GM21367 (cell line): ENCODE data around the gene FBXL19.
"Not testable (repeated sequence)": the region's sequence is repeated elsewhere in the genome, so short reads cannot be mapped to it uniquely, and the experiment has no call there.

Experiments
- ATAC-seq: cut with Tn5 transposase; IDR thresholded peaks from one replicate; pipeline ENCODE4 v1.9.1; 2021; ENCODE audit not compliant: unreplicated experiment

The FBXL19 gene

DNA sequence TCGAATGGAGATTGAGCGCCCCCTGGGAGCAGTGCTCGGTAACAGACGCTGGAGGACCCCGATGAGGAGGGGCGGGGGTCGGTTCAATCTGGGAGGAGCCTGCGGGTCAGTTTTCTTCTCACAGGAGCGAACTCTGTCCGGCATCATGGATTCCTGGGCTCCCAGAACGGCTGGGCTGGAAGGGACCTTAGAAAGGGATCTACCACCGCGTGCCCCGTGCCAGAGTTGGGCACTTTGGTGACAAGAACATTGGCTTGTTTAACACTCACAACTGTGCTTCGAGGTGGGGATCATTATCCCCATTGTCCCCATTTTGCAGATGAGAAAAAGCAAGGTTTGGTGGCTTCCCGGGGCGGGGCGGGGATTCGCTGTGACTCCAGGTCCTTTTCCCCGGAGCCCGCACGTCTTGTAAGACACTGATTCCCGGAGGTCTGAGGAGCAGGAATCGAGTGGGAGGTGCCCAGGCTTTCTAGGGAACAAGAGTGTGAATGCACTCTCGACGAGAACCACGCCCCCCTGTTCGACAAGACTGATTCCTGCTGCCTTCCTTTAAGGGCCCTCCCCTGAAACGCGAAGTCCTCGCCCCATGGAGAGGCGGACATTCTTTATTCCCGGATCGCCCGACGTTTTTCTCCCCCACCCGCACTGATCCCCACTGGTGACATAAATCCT is 1.5 kb upstream of the FBXL19 start:
- ATAC-seq: no peak

DNA sequence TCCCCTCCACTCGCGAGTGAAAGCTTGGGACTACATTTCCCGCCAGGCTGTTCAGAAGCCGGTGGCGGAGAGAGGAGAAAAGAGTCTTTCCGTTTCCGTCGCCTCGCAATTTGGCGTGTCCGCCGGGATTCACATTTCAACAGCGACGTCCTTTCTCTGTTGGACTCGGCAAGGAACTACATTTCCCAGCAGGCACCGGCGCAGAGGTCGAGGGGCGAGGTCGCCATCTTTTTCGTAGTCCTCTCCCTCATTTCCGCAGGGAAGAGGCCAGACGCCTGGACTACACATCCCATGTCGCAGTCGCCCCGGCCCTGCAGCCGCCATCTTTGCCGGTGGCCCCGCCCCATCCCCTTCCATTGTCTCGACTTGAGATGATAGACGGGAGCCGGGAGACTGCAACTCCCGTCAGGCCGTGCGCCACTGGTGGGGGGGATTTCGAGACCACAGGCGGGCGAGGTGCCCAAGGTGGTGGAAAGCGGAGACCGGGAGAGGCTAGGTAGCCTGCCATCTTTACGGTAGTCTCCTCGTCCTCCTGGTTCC is 882 bp upstream of the FBXL19 start:
- peak; percentile 52 for ATAC-seq

DNA sequence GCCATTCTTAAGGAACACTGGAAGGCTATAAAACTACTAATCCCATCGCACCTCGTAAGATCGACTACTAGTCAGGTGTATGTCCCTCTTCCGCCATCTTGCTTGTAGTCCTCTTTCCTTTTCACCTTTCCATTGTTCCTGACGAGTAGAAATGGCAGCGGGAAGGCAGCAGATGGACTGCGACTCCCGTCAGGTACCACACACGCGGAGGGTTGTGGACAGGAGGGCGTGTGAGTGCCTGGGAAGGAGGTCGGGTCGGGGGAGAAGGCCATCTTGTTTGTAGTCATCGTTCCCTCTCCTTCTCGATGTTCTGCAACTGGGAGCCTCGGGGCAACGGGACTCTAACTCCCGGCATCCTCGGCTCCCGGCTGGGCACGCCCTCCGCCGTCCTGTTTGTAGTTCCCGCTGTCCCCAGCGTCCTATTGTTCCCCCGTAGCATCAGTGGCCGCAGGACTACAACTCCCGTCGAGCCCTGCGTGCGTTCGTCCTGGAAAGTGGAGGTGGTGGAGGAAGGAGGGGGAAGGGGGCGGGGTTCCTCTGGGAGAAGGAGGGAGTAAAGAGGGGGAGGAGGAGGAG is 324 bp upstream of the FBXL19 start:
- peak; percentile 57 for ATAC-seq

DNA sequence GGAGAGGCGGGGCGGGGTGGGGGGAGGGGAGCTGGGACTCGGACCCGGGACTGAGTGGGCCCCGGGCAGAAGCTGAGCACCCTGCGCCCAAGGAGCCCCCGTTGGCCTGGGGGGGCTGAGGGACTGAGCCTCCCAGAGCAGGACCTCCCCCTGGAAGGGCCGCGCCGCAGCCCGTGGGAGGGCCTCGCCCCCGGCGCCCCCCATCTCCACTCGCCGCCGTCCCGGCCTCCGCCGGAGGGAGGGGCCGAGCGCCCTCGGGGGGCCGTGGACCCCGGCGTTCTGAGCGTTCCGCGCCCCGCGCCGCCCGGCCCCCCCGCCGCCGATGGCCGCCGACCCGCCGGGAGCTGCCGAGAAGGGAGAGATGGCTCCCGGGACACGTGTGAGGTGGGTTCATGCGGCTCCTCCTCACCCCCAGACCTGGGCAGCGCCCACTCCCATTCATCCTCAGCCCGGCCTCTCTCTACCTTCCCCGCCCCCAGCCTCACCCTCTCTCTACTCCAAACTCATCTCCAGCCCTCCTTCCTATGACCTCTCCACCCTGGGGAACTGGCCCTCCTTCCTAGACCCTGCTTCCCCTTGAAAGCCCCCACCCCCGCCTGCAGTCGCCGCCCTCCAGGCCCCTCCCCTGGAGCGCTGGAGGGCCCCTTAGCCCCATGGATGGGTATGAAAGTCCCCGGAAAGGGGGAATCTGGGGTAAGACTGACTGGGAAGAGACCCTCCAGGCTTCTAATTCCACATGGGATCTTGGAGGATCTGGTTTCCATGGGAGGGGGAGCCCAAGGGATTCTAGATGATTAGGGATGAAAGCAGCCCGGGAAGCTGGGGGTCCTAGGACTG is 922 bp downstream of the FBXL19 start:
- no peak for ATAC-seq

DNA sequence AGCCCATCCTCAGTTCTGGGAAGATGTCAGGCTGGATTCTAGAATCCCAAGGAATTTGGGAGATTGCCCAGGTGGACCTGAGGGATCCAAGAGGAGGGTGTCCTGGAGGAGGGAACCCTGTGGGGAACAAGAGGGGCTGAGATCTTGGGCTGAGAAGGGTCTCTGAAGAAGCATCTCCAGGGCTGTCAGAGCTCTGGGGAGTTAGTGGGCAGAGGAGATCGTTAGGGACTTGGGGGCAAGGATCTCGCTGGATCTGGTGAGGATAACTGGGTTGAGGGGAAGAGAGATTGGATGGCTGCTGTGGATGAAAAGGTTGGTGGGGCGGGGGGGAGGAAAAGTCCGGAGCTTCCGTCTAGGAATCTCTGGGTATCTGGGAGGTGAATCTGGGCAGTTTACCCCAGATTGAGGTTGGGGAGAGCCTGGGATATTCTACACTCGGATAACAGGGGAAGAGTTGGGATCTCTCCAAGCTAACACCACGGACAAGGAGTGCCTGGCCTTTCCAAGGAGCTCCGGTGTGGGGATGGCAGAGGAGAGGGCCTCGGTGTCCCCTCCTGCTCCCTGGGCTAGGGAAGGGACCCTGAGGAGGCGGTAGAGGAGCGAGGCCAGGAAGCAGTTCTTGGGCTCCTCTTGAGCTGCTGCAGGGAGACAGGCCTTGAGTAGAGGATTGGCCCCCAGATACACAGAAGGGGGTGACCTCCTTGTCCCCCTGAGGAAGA is 1.7 kb downstream of the FBXL19 start:
- no peak for ATAC-seq

DNA sequence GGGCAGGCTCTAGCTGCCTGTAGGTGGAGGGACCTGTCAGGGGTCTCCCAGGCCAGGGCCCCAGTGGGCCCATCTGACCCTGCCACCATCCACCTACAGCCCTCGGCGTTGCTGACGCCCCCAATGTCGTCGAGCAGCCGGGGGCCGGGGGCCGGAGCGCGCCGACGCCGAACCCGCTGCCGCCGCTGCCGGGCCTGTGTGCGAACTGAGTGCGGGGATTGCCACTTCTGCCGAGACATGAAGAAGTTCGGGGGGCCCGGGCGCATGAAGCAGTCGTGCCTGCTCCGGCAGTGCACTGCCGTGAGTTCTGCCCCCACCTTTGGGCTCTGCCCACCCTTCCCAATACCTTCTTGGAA is 2.2 kb downstream of the FBXL19 start:
- ATAC-seq: no peak

DNA sequence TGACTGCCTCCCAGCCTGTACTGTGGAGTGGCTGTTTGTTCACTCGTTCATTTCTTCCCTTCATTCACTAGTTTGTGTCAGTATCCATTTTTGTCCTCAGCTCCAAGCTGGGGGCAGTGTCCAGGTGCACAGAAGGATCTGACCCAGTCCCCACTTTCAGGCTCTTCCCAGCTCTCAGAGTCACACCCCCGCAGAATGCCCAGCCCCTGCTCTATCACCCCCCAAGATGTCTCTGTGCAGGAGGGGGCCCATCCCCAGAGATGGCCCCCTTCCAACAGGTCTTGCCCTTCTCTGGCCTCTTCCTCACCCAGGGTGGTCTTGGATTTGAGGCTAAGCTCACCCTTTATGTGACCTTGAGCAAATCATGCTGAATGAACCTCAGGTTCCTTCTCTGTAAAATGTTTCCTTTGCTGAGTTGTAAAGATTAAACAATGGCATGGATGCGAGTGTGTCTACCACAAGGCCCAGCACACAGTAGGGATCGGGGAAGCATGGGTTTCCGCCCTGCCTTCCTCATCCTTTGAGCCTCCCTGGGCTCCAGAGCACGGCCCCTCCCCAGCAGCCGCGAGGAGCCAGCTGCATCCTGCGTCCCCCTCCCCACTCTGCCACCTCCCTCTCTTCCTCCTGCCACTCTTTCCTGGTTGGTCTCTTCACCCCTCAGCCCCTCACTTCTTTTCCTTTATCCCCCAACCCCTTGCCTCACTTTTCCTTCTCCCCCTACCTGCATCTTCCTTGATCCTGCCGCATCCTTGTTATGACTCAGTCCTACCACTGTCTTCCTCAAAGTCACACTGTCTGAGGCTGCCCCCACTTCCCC is 2.8 kb downstream of the FBXL19 start:
- no peak for ATAC-seq

DNA sequence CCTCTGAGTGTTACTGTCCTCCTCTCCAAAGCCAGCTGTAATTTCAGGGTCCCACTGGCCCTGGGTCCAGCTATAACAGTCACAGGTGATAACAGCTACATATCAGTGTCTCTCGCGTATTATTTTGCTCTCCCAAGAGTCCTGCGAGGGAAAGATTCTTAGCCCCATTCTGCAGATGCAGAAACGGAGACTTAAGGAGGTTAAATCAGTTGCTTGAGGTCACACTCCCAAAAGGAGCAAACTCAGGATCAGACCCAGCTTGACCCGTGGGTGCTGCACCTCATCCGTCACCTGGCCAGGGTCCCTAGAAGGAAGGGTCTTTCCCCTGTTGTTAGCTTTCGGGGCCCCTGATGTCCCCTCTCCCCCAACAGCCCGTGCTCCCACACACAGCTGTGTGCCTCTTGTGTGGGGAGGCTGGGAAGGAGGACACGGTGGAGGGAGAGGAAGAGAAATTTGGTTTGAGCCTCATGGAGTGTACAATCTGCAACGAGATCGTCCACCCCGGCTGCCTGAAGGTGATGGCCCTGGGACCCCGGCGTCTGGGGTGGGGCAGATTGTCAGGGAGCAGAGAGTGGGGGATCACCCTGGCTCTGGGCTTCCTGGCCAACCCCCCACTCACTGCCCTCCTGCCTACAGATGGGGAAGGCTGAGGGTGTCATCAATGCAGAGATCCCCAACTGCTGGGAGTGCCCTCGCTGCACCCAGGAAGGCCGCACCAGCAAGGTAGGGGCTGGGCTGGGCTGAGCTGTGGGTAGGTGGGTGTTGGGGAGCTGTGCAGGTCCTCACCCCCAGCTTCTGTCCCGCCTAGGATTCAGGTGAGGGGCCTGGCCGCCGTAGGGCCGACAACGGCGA is 3.8 kb downstream of the FBXL19 start:
- ATAC-seq: no peak

DNA sequence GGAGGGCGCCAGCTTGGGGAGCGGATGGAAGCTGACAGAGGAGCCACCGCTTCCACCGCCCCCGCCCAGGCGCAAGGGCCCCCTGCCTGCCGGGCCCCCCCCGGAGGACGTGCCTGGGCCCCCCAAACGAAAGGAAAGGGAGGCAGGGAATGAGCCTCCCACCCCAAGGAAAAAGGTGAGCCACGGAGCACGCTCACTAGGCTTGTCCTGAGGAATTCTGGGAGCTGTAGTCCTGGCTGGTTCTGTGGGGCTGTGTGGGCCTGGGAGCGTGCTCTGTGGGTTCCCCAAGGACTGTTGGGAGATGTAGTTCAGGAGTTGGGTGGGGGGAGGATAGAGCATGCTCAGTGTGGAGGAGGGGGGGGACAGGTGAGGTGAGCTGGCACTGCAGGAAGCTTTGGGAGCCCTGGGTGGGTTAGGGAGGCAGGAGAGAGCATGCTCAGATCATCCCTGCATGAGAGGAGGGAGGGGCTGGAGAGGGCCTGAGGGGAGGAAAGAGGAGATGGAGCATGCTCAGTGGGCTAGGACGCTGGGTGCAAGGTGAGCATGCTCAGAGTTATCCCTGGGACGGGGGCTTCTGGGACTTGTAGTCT is 4.5 kb downstream of the FBXL19 start:
- ATAC-seq: no peak

DNA sequence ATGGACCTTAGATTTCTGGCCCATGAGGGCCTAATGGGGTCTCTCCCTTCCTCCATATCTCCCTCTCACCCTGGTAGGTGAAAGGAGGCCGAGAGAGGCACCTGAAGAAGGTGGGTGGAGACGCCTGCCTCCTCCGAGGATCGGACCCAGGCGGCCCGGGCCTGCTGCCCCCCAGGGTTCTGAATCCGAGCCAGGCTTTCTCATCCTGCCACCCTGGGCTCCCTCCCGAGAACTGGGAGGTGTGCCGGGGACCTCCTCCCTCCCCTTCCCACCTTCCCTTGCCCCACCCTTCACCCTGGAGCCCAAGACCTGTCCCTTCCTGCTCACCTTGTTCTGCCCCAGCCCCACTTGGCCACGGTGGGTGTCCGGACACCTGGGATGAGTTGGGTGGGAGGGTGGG is 5.0 kb downstream of the FBXL19 start:
- ATAC-seq: no peak

DNA sequence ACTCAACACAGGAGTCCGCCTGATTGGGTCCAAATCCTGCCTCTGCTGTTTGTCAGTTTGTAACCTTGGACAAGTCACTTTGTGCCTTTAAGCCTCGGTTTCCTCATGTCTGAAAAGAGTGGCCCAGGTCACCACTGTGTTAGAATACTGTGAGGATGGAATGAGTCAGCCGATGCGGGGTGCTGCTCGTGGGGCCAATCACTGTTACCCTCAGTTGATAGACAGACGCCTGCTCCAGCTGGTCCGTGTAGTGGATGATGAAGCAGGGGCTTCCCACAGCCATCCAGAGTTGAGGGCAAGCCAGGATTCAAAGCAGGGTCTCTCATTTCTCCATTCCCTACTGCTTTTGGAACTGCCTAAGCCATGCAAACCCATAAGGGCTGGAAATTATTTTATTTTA is 5.8 kb downstream of the FBXL19 start:
- ATAC-seq: no peak

DNA sequence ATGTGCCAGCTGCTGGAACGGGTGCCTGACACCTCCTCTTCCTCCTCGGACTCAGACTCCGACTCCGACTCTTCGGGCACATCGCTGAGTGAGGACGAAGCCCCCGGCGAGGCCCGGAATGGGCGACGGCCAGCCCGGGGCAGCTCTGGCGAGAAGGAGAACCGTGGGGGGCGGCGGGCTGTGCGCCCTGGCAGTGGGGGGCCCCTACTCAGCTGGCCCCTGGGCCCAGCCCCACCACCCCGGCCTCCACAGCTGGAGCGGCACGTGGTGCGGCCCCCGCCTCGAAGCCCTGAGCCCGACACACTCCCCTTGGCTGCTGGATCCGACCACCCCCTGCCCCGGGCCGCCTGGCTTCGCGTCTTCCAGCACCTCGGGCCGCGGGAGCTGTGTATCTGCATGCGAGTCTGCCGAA is 6.8 kb downstream of the FBXL19 start:
- ATAC-seq: no peak

DNA sequence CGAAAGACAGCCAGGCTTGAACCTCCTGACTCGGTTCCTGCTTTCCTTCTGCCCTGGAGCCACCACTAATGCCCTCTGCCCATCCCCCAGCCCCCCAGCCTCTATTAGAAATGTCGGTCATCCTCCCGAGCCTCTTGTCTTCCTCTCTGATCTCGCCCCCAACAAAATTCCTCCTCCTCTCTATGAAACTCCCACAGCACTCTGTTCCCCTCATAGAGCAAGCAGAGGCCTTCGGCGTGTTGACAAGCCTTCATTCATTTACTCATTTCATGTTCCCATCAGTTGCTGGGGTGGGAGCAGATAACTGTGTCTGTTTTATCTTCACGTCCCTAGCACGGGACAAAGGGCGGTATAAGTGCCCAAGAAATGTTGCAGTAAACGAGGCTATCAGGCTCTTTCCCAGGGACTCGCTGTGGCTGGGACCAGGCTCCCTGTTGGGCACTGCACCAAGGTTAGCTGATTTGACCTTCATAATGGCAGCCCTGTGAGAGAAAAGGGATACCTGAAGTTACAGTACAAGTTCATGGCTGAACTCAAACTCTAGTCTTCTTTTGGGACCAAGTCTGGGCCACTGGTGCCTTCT is 7.8 kb downstream of the FBXL19 start:
- ATAC-seq: no peak

DNA sequence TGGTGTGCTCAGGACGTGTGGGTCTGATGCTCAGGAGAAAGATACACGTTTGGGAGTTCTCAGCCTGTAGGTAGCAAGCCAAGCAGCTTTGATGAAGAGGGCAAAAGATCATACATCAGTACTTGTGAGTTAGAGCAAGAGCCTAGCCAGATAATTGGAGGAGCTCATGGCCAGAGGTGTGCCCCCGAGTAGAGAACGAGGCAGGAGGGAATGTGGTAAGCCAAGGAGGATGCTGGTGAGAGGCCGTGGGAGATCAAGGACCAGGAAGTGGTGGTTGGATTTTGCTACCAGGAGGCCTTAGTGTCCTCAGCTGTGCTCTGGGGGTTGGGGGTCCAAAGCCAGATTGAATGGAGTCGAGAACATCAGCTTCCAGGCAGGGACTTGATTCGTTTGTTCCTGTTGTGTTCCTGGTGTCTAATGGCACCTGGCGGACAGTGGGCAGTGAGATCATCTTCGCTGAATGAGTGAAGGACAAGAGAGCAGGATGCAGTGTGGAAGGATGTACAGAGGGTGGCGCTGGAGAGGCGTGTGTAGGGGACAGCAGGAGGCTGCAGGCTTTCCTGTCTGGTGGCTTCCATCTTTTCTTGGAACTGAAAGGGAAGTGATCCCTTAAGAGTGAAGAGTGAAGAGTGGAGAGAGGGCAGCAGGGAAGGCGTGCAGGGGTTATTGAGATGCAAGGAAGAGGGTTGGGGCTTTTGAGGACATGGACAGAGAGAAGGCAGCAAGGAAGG is 11.6 kb downstream of the FBXL19 start:
- ATAC-seq: no peak

DNA sequence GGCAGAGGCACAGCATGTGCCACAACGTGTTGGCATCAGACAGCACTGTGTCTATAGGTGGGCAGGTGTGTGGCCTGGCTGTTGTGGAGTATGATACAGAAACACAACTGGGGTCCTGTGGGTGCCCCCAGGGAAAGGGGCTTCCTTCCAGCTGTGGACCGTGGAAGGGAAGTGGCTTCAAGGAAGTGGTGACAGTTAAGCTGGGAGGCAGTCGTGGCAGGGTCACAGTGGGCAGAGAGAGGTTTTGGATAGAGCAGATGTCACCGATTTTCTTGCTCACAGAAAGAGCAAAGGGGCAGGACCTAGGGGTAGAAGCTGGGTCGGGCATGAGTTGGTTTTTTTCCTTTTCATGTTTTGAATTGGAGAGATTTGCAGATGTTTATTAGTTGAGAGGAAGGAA is 14.3 kb downstream of the FBXL19 start:
- no peak for ATAC-seq

DNA sequence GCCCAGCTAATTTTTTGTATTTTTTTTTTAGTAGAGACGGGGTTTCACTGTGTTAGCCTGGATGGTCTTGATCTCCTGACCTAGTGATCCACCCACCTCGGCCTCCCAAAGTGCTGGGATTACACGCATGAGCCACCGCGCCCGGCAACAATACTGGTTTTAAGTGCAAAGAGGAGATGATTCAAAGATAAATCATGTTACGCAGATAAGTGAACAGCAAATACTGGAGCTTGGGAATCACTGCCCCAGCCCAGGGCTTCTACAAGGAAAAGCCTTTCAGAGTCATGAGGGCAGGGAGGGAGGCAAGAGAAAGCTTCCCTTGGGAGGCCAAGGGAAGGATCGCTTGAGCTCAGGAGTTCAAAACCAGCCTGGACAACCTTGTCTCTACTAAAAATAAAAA is 16.2 kb downstream of the FBXL19 start:
- ATAC-seq: not testable (repeated sequence)

DNA sequence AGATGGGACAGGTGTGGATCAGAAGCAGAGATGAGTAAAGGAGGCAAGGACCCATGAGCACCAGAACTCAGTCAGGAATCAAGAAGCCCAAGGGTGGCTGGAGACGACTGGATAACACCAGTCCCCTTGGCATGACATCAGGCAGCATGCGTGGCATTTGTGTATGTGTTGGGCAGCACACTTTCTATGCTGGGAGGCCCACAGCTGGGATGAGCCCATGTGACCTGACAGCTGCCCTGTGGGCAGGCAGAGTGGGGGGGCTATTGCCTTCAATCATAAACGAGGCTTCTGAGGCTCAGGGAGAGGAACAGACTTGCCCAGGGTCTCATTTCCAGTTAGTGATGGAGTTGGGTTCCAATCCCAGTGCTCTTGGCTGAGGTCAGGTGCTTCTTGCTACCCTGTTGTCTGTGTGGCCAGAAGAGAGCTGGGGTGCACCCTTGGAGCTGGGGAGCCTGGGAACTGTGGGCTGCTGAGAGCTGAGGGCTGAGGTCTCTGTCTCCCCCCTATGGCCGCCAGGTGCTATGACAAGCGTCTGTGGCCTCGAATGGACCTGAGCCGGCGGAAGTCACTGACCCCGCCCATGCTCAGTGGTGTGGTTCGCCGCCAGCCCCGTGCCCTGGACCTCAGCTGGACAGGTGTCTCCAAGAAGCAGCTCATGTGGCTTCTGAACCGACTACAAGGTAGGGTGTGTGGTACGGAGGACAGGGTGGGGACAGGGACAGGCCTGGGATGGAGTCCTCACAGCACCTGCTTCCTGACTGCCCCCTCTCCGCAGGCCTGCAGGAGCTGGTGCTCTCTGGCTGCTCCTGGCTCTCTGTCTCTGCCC is 18.4 kb downstream of the FBXL19 start:
- peak; percentile 60 for ATAC-seq
